ENCODE data around the gene MAVS. TPM values are rescaled to one million over a fixed set of nuclear protein-coding genes. Genes with fewer than 3 reads are reported as not detected.
"Not testable (repeated sequence)": the region's sequence is repeated elsewhere in the genome, so short reads cannot be mapped to it uniquely, and the experiment has no call there.

MAVS gene
- total RNA-seq, 1 donor from 2014 or later, result 41.5 TPM

DNA sequence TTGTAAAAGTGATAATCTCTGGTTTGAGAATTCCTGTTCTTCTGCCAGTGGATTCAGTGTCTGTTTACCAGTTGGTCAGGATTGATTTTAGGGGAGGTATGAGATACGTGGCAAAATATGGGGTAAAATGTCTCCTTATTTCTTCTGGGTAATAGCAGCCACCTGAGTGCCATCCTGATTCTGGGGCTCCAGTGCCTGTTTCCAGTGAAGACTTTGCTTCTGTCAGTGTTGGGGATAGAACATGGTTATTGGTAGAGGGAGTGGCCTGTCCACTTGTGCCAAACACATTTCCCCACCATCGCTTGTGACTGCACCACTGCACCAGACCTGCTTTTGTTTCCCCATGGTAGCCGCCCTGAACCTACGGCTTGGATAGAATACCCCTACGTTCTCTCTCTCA lies 58.2 kb downstream of the MAVS start:
- no peaks in the 10 kb centered on the region for H3K9me3 ChIP-seq
- peak; percentile 26 for ATAC-seq
- H3K36me3 ChIP-seq, result peaks cover 21% of the 10 kb centered on the region
- H3K4me1 ChIP-seq, result peaks cover 43% of the 10 kb centered on the region
- no peak for DNase-seq
- H3K27me3 ChIP-seq, result no peaks in the 10 kb centered on the region
- H3K27ac ChIP-seq, result no peak overlapping the region
- H3K4me3 ChIP-seq, result no peak overlapping the region
- TF ChIP-seq, protein P1, sequence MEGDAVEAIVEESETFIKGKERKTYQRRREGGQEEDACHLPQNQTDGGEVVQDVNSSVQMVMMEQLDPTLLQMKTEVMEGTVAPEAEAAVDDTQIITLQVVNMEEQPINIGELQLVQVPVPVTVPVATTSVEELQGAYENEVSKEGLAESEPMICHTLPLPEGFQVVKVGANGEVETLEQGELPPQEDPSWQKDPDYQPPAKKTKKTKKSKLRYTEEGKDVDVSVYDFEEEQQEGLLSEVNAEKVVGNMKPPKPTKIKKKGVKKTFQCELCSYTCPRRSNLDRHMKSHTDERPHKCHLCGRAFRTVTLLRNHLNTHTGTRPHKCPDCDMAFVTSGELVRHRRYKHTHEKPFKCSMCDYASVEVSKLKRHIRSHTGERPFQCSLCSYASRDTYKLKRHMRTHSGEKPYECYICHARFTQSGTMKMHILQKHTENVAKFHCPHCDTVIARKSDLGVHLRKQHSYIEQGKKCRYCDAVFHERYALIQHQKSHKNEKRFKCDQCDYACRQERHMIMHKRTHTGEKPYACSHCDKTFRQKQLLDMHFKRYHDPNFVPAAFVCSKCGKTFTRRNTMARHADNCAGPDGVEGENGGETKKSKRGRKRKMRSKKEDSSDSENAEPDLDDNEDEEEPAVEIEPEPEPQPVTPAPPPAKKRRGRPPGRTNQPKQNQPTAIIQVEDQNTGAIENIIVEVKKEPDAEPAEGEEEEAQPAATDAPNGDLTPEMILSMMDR (IDR thresholded peaks at IDR 0.05), result no peak
- intact Hi-C loops (cut with DNase I), result no loop called here

DNA sequence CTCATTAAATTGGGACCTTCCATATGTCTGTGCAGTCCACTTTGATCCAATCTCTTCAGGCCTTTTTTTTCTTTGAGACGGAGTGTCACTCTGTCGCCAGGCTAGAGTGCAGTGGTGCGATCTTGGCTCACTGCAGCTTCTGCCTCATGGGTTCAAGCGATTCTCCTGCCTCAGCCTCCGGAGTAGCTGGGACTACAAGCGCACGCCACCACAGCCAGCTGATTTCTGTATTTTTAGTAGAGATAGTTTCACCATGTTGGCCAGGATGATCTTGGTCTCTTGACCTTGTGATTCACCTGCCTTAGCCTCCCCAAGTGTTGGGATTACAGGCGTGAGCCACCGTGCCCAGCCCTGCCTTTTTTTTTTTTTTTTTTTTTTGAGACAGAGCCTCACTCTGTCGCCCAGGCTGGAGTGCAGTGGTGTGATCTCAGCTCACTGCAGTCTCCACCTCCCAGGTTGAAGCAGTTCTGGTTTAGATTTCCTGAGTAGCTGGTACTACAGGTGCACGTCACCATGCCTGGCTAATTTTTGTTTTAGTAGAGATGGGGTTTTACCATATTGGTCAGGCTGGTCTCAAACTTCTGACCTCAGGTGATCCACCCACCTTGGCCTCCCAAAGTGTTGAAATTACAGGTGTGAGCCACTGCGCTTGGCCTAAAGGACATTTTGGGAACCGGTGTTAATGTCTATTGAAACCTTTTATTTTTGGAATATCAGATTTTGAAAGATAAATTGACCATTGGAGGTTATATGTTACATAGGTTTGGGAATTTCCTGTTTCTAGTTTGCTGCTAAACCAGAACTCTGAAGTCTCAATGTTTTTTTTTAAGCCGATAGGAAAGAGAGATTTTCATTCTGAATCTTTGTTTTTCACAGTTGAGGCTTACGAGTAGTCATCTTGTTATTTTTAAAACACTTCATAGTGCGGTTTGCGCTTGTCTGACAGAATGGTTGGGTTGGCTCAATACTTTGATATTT lies 60.4 kb downstream of the MAVS start:
- H3K36me3 ChIP-seq, result peaks cover 43% of the 10 kb centered on the region
- H3K27me3 ChIP-seq; H3K27ac ChIP-seq; H3K4me3 ChIP-seq; intact Hi-C loops (cut with DNase I); H3K9me3 ChIP-seq; DNase-seq: not testable (repeated sequence)
- peak; percentile 45 for ATAC-seq
- peaks cover 22% of the 10 kb centered on the region for H3K4me1 ChIP-seq

DNA sequence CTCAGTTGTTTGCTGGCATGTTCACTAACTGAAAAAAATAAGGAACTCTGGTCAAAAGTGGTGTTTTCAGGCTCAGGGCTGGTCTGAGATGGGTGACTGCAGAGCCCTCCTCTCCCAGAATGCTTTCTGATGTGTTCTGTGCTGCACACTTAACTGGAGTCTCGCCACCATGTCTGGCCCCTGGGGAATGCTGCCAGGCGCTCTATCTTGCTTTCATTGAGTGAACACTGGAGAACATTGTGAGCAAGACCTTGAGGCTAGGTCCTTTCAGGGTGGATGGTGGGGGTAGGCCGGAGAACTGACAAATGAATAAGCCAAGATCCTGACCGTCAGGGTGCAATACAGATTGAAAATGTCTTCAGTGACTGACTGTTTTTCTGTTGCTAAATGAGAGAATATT lies 62.0 kb downstream of the MAVS start:
- no peak for ATAC-seq
- no peaks in the 10 kb centered on the region for H3K9me3 ChIP-seq
- peaks cover 16% of the 10 kb centered on the region for H3K4me1 ChIP-seq
- no peaks in the 10 kb centered on the region for H3K27me3 ChIP-seq
- H3K4me3 ChIP-seq, result no peak overlapping the region
- TF ChIP-seq, protein P1 (IDR thresholded peaks at IDR 0.05), result no peak
- peaks cover 59% of the 10 kb centered on the region for H3K36me3 ChIP-seq
- intact Hi-C loops (cut with DNase I), result no loop called here
- no peak for DNase-seq
- H3K27ac ChIP-seq, result no peak overlapping the region

DNA sequence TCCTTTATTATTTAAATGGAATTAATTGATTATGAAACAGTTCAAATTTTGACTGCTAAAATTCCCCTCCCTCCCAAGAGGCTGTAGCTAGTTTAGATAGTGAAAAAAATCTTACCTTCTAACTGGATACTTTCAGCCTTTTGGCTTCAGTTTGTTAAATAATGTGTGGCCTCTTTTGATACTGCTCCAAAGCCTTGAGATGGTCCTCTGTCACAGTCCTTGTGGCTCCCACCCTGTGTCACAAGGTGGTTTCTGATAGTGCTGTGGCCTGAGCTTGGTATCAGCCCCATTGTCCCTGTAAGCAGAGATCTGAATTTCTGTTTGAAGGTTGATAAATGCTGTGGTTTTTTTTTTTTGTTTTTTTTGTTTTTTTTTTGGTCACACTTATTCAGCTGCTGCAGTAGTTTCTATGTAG lies 63.3 kb downstream of the MAVS start:
- Histone ChIP-seq H3K9me3 (no peaks in the 10 kb centered on the region), H3K4me1 (peaks cover 6% of the 10 kb centered on the region), H3K4me3 (no peak overlapping the region), H3K36me3 (peaks cover 72% of the 10 kb centered on the region), H3K27ac (no peak overlapping the region), H3K27me3 (no peaks in the 10 kb centered on the region)
- DNase-seq, result no peak
- intact Hi-C loops (cut with DNase I), result no loop called here
- TF ChIP-seq, protein P1 (IDR thresholded peaks at IDR 0.05), result no peak
- no peak for ATAC-seq

DNA sequence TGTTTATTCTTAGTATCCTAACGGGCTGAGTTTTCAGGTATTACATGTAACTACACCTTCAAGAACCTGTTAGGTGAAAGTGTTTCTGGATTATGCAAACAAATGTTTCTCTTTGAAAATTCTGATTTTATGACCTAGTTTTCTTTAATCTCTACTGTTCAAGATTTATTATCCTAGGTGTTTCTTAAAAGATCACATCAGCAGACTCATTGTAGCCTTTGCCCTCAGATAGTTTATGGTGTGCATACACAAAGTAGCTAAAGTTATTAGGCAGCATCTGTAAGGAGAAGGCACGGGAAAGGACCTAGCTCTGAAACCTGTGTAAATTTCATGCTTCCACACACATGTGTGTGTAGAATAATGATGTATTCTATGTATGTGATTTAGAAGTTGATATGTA lies 64.2 kb downstream of the MAVS start:
- DNase-seq (no peak), ATAC-seq (no peak)
- Histone ChIP-seq H3K4me3 (no peak overlapping the region), H3K4me1 (peaks cover 6% of the 10 kb centered on the region), H3K27me3 (no peaks in the 10 kb centered on the region), H3K9me3 (no peaks in the 10 kb centered on the region), H3K27ac (no peak overlapping the region), H3K36me3 (peaks cover 81% of the 10 kb centered on the region)
- TF ChIP-seq, protein P1 (IDR thresholded peaks at IDR 0.05), result no peak
- intact Hi-C loops (cut with DNase I), result no loop called here

DNA sequence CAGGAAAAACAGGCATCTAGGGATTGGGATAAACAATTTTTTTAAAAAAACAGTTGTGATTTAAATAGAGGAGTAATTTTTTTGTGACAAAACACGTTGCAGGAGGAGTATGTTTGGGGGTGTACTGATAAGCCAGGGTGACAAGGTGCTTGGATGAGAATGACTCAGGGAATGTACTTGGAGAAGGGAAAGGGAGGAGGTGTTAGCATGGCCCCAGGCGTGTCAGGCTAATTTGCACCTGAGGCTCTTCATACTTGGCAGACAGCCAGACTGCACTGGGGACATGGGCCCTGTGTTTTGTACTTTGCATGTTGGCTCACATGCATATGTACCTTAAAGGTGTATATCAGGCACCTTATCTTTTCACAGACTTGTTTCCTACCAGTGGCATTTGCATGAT lies 65.3 kb downstream of the MAVS start:
- H3K27me3 ChIP-seq, result no peaks in the 10 kb centered on the region
- H3K4me1 ChIP-seq, result peaks cover 6% of the 10 kb centered on the region
- no peak overlapping the region for H3K4me3 ChIP-seq
- ATAC-seq (peak; percentile 84), DNase-seq (no peak)
- intact Hi-C loops (cut with DNase I), result no loop called here
- H3K27ac ChIP-seq, result no peak overlapping the region
- TF ChIP-seq, protein P1 (IDR thresholded peaks at IDR 0.05), result no peak
- H3K9me3 ChIP-seq, result no peaks in the 10 kb centered on the region
- peaks cover 88% of the 10 kb centered on the region for H3K36me3 ChIP-seq

Measured in upper lobe of right lung (tissue), 1 donor.